ENCODE results near the gene ZNF581.
A peak's percentile ranks its signal among the peaks of the same experiment; 100 is the strongest.

ZNF581 gene

DNA sequence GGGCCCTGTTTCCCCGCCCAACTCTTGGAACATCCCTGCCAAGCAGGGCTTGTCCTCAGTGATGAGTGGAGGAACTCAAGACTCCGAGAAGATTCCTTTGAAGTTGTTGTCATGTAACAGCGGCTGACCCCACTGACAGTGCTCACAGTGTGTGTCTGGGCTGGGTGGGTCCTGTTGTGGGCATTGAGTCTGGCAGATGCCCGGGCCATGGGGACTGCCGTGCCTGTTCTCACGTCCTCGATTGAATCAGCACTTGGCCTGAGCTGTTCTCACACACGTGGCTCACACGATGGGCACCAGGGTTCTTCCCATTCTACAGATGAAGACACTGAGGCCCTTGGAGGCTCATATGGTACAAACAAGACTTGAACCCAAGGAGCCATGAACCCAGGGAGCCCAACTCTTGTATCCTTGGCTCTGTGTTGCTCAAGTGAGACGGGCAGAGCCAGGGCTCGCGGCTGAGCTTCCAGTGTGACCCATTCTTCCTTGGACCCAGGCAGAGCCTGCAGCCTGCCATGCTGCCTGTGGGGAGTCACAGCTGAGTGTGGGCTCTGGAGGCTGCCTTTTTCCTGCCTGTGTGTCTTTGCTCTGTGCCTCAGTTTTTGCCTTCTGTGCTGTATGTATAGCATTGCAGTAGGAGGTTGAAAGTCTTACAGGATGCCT lies 23.0 kb downstream of the ZNF581 start:
- no peak for DNase-seq (ENCODE audit: low read depth)

DNA sequence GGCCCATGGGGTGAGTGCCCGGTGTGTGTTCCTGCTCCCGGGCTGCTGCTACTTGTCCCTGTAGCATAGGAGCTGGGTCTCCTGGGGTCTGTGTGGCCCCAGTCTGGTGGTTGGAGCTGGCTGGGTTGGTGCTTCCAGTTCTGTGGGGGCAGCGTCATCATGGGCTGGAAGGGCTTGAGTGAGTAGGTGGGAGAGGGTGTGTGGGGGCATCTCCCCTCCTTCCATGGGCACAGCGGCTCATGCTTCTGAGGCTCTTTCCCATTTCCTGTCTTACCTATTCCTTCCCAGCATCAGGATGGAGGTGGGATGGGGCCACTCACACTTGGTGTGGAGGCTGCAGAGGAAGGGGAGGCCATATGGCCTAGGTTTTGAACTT lies 23.5 kb downstream of the ZNF581 start:
- no peak for DNase-seq (ENCODE audit: low read depth)

DNA sequence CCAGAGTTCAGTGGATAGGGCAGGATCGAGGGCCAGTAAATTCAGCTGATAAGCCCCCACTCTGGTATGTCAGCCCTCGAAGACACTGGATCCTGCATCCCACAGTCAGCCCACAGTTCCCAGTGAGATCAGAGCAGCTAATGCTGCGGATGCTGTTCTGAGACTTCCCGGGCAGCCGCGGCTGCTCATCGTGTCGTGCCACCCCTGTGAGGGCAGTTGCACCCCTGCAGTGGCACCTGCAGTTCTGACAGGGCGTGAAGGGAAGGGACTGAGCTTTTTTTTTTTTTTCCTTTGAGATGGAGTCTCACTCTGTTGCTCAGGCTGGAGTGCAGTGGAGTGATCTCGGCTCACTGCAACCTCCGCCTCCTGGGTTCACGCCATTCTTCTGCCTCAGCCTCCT lies 24.1 kb downstream of the ZNF581 start:
- no peak for DNase-seq (ENCODE audit: low read depth)

DNA sequence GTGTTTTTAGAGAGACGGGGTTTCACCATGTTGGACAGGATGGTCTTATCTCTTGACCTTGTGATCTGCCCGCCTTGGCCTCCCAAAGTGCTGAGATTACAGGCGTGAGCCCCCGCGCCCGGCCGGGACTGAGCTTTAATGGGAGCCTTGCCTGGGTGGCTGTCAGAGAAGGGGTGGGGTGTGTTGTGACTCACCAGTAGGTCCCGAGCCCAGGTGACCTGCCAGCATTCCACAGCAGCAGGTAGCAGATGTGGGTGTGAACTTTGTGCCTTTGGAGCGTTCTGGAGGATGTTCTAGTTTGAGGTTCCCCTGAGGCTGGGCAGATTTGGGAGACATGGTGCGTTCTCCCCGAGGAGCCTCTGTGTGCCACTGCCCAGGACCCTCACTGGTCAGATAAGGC lies 24.5 kb downstream of the ZNF581 start:
- no peak for DNase-seq (ENCODE audit: low read depth)

DNA sequence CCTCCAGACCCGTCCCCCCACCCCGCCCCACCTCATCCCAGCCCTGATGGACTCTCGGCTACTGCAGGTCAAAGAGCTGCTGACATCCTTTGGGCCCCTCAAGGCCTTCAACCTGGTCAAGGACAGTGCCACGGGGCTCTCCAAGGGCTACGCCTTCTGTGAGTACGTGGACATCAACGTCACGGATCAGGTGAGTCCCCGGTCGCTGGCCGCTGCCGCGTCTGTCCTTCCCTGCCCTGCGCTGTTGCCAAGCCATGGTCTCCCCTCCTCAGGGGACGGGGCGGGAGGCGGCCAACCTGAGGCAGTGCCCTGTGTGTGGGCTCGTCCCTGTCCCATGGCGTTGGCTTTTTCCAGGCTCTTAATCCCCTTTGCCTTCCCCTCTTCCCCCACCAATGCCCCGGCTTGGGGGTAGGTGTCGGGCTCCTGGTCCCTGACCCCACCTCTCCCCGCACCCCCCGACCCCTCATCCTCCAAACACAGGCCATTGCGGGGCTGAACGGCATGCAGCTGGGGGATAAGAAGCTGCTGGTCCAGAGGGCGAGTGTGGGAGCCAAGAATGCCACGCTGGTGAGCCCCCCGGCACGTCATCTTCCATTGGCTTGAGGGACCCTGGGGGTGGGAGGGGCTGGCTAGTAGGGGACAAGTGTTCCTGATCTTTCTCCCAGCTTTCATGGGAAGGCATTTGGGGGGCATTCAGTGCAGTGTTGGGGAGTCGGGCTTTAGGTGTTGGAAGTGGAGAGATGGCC lies 25.3 kb downstream of the ZNF581 start:
- no peak for DNase-seq (ENCODE audit: low read depth)

DNA sequence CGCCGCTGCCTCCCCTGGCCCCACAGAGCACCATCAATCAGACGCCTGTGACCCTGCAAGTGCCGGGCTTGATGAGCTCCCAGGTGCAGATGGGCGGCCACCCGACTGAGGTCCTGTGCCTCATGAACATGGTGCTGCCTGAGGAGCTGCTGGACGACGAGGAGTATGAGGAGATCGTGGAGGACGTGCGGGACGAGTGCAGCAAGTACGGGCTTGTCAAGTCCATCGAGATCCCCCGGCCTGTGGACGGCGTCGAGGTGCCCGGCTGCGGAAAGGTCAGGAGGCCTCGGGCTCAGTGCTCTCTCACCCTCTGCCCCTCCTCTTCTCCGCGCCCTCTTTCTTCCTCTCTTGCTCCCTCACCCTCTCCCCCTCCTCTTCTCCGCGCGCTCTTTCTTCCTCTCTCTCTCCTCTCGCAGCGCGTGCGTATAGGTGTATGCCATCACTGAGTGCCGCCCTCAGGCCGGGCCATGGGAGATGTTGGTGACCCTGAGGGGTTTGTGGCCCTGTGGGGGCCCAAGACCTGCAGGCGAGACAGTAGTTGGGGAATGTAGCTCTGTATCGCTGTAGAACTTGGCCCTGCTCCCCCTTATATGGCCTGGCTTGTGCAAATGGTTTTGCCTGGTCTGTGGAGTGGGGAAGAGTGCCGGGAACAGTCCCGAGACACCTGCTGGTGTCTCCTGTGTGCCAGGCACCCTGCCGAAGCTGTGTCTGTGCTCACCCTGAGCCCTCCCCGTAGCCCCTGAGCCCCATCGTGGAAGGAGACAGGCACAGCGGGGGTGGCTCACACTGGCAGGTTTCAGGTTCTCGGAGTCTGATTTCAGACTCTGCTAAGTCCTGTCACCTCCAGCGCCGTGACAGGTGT lies 26.2 kb downstream of the ZNF581 start:
- no peak for DNase-seq (ENCODE audit: low read depth)

DNA sequence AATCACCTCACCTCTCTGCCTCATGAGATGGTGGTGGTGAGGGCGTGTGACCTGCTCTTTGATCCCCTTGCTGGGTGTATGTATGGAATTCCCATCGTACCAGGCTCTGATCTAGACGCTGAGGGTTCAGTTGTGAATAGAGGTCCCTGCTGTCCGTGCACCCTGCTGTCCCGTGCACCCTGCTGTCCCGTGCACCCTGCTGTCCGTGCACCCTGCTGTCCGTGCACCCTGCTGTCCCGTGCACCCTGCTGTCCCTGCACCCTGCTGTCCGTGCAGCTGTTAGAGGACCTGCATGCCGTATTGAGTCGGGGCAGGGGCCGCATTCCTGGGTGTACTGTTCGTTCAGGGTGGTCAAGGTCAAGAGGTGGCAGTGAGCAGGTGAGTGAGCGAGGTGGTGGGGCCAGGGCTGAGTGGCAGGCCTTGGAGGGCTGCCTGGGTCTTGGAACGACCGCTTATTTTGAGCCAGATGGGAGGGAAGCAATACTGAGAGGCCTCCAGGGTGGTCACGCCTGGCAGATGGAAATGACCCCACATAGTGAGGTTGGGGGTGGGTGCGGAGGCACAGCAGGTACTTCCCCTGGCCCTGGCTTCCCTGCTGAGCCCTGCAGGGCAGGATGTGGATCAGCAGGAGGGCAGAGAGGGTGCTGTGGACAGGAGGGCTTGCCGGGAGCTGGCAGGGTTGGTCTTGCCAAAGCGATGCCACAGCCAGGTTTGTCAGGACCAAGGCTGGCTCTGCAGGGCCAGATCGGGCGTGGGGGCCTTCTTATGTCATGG lies 27.0 kb downstream of the ZNF581 start:
- DNase-seq (ENCODE audit: low read depth) = no peak

DNA sequence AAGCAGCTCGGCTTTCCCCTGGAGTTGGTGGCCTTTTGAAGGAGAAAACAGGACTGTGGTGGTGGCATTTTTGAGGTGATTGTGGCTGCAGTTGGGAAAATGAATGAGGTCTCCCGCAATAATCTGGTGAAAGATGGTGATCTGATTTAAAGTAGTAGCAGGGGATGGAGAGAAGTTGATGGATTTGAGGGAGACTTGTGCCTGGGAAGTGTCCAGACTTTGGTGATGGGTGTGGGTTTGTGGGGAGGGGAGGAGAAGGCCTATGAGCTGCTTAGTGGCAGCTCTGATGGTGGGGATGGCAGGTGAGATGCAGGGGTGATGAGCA lies 27.6 kb downstream of the ZNF581 start:
- DNase-seq (ENCODE audit: low read depth) = no peak

DNA sequence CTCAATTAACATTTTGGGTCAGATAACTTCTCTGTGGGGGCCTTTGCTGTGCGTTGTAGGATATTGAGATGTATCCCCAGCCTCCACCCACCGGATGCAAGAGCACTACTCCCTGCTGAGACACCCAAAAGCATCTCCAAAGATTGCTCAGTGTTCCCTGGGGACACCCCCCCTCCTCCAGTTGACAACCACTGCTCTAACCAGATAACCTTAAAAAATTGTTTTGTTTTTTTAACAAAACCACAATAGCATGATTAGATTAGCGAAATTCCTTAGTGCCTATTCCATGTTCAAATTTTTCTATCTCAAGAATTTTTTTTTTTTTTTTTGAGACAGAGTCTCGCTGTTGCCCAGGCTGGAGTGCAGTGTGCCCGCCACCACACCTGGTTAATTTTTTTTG lies 29.0 kb downstream of the ZNF581 start:
- DNase-seq (ENCODE audit: low read depth) = no peak

DNA sequence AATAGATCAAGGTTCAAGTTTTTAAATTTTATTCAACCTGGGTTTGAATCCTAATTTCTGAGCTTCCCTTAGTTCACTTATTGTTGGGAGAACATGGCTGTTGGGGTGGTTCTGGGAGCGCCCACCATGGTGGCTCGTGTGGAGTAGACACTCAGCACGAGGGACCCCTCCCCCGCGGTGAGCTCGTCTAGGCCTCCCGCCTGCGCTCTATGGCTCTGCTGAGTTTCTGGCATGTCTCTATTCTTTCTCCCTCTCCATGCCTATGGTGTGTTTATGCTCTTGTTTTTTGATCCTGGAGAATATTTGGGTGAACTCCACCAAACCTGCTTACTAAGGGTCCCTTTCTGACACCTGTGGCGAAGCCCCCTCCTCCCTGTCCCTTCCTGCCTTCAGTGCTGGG lies 30.0 kb downstream of the ZNF581 start:
- DNase-seq (ENCODE audit: low read depth) = no peak

DNA sequence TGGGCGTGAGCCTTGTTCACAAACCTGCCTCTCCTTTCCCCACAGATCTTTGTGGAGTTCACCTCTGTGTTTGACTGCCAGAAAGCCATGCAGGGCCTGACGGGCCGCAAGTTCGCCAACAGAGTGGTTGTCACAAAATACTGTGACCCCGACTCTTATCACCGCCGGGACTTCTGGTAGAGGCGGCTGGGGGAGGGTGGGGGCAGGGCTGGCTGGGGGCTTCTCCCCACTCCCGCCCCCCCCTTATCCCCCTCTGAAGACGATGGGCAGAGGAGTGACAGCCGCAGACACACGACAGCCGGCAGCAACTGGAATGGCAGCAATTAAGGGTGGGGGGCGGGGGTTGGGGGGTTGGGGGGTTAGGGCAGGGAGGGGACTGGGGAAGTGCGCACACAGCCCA lies 30.4 kb downstream of the ZNF581 start:
- DNase-seq (ENCODE audit: low read depth) = no peak

DNA sequence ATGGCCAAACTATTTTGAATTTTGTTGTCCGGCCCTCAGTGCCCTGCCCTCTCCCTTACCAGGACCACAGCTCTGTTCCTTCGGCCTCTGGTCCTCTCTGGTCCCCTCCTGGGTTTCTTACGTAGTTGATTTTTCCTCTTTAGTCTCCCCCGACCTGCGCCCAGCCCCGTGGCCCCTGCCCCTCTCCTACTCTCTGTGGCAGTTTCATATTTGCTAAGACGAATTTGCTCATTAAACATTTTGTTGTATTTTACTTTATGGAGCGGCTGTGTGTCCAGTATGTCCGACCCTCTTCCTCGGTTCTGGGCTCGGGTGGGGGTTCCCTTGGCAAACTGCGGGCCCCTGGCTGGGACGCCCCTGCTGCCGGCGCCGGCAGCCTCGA lies 31.0 kb downstream of the ZNF581 start:
- DNase-seq (ENCODE audit: low read depth) = no peak

DNA sequence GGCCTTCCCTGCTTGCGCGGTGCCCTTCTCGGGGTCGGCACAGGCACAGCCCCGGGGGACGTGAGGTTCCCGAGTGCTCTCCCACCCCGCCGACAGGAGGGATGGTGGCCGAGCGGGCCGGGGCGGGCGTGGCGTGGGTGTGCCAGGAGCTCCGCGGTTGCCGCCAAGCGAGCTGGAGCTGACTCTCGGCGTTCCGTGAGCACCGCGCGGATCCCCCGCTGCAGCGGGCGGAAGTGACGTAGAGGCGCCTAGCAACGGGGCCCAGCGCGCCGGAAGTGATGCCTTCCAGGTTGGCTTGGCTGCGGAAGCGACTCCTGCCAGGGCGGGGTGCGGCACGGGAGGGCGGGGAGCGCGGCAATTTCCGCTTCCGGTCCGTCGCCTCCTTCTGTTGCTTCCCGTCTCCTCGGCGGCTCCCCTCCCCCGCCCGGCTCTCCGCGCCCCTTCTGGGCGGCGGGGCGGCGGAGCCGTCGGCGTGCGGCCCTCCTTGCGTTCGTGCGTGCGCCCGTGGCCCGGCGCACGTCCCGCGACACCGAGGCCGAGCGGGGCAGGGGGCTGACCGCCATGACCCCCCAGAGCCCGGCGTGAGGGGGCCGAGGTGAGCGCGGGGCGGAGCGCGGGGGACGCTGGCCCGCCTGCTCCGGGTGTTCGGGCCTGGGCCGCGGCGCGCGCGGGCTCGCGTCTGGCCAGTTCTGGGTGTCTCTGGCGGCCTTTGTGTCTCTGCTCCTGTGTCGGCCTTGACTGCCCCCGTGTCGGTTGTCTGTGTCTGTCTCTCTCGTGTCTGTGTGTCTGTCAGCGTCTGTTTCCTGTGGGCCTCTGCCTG lies 31.6 kb downstream of the ZNF581 start, which contains the start of gene EPN1:
EPN1 (plus strand) TSS at position 386 of the 820 bp plus-strand sequence. CDS start 3,402 bp downstream, outside the sequence.
- DNase-seq (ENCODE audit: low read depth) = peak; percentile 92

DNA sequence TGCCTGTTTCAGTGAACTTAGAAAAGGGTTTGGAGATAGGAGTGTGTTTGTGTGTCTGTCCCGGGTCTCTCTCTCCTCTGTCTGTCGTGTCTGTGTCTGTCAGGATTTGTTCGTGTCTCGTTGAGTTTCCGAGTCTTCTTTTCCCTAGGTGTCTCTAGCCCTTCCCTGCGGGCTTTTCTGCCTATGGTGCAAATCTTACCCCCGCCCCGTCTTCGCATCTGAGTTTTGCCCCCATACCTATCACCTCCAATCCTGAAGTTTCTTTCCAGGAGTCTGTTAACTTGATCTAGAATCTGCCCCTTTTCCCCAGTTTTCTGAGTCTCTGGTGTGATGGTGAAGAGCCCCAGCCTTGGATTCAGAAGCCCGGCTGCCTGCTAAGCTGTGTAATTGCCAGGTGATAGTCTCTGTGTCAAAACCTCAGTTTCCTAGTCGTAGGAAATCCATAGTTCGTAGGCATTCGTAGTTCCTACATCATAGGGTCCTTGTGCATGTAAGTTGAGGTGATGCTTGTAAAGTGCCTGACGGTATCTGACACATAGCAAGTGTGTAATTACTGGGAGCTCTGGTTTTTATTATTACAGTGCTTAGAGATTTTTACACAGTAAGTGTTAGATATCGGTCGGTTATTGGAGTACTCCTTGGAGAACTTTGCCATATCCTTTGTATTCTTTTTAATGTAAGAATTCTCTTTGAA lies 32.4 kb downstream of the ZNF581 start:
- no peak for DNase-seq (ENCODE audit: low read depth)

DNA sequence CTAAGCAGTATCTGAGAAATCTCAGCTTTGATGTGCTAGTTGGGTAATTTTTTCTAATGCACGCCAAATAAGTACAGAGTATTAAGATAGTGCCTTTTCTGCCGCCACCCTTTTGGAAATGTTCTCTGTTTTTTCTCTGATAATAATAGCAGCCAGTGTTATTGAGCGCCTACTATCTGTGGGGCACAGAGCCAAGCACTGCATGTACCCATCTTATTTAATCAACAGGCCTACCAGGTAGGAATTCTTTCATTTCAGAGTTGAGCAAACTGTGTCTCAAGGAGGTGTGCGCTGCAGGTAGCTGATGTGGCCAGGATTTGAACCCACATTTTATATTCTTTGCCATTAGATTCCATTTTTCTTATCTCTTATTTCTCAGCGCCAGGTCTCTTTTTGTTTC lies 32.9 kb downstream of the ZNF581 start:
- no peak for DNase-seq (ENCODE audit: low read depth)

DNA sequence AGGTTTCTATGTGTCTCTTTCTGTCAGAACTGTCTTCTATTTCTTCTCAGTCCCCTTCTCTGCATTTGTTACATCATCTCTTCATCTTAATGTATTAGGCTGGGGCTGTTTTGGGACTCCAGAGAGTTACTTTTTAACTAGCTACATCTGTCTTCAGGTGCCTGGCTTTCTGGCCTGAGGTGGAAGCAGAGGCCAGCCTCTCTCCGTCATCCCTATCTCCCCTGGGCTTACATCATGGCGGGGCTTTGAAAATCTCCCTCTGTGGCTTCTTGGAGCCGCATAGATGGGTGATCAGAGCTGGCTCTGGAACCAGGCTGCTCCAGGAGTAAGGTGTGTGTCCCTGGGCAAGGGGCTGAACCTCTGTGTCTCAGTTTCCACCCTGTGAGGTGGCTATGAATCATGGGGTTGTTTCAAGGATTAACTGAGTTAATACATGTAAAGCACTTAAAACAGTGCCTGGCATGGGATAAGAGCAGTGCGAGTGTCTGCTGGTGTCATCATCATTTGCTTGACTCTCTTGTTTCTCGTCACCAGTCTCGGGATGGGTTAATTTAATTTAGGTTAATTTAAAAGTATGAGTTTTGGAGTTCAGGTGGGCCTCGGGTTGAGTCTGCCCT lies 33.5 kb downstream of the ZNF581 start:
- DNase-seq (ENCODE audit: low read depth) = no peak

DNA sequence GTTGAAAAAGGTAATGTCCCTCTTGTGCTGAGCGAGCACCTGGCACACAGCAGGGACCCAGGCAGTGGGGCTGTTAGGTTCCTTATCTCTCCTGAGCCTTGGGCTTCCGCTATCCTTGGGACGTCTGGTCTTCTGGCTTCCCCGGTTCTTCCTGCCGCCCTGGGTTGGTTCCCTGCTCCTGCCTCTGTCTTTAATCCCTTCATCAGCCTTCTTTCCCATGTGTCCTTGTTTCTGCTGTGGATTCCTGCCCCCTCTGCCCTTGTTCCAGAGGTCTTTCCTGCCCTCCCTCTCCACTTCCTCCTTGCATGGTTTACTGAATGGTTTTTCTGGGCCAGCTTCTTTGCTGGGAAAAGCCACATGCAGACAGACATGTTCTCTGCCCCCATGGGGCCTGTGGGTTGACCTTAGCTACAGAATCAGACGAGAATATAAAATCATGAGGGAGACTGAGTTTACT lies 34.2 kb downstream of the ZNF581 start:
- no peak for DNase-seq (ENCODE audit: low read depth)

DNA sequence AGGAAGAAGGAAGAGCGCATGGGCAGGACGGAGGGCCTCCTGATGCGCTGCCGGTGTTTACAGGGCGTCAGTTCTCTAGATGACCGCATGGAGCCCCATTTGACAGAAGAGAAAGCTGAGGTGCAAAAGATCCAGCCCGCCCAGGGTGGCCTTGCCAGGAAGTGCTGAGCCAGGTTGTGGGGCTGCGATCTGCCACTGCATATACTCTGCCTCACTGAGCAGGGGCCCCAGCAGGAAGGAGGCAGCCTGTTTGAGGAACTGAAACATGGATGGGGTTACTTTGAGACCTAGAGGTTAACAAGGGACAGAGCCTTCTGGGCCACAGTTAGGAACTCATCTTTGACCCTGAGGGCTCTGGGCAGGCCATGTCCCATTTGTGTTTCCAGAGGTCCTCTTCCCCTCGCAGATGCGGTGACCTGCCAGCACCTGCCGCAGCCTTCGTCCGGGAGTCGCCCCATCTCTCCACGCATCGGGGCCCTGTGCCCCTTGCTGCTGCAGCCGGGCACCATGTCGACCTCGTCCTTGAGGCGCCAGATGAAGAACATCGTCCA lies 34.7 kb downstream of the ZNF581 start:
- no peak for DNase-seq (ENCODE audit: low read depth)

DNA sequence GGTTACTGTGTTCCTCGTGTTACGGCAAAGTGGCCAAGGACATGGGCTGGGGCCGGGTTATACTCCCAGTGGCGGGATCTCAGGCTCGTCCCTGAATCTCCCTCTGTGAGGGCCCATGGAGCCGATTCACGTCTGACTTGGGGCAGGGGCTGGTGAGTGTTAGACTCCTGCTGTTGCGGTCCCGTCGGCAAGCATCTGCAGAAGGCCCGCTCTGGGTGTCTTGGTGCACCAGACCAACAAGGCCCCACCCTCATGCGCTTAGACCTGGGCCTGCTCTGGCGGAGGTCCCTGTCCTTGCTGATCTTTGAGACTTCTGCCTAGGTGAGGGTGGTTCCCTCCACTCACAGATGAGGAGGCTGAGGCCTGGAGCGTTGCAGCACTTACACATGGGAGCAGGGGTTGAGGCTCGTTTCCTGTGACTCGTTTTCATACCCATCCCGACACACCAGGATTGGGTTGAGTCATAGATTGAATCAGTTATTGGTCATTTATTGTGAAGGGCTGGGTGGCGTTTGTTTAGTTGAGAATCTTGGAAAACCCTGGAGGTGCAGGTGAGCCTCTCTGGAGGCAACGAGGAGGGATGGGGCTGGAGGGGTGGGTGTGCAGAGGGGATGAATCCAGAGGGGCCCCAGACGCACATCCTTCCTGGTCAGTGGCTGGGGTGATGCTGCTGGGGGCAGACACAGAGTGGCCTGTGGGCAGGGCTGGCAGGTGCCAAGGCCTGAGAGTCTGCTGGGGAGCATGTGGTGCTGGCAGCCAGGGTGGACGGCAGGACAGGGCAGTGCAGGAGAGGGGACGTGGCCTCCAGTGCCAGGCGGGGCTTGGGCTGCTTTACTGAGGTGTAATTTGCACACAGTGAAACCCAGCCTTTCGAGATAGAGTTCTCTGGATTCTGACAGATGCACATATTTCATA lies 36.2 kb downstream of the ZNF581 start:
- DNase-seq (ENCODE audit: low read depth) = no peak

All from stromal cell of bone marrow (primary cell).